Measurements from ENCODE around the gene FBRSL1.

GRCh38 chr12:132536102-132536876, 46.3 kb downstream of the FBRSL1 start:
- no peak for TF ChIP-seq CTCF (IDR thresholded peaks at IDR 0.05)
- no peak for TF ChIP-seq POLR2A (IDR thresholded peaks at IDR 0.05)

Measured in heart left ventricle (tissue), 13 donors.